Keratinocyte (primary cell): ENCODE results near the gene PLEKHO2. TPM values are rescaled to one million over a fixed set of nuclear protein-coding genes. Genes with fewer than 3 reads are reported as not detected.
A peak's percentile ranks its signal among the peaks of the same experiment; 100 is the strongest.

ENCODE experiments used
- DNase-seq: peaks from one replicate; pipeline ENCODE4 v3.0.0-alpha.2; 2011; ENCODE audit warnings: low read depth, missing footprints, low spot score
- FAIRE-seq: peaks from 2 replicates; lab custom pipeline; 2011; peaks lifted over from hg19 to GRCh38; lab: Jason Lieb, UNC
- H2AFZ ChIP-seq: 2 replicates; pipeline ENCODE4 v1.6.0; 2012; ENCODE audit warnings: low read length, control low read depth, inconsistent platforms; ENCODE audit not compliant: control insufficient read depth
- H3K27ac ChIP-seq: 2 replicates; pipeline ENCODE4 v1.5.1; 2011; ENCODE audit warnings: low read length; ENCODE audit not compliant: control insufficient read depth, insufficient read depth
- H3K27me3 ChIP-seq: 3 replicates; pipeline ENCODE4 v1.6.0; 2011; ENCODE audit warnings: low read length; ENCODE audit not compliant: control insufficient read depth, insufficient read depth; ENCODE audit errors: extremely low read depth
- H3K36me3 ChIP-seq, 2 experiments: 2 replicates in 1 of 2; 3 replicates in 1 of 2; pipeline ENCODE4 v1.5.1; 2011; ENCODE audit warnings: low read length in 2 of 2, mild to moderate bottlenecking in 1 of 2; ENCODE audit not compliant: control insufficient read depth in 2 of 2, insufficient read depth in 2 of 2; ENCODE audit errors: extremely low read depth in 1 of 2
- H3K4me1 ChIP-seq: 3 replicates; pipeline ENCODE4 v1.5.1; 2011; ENCODE audit warnings: low read length; ENCODE audit not compliant: control insufficient read depth, insufficient read depth; ENCODE audit errors: extremely low read depth
- H3K4me2 ChIP-seq: 3 replicates; pipeline ENCODE4 v1.6.0; 2011; ENCODE audit warnings: low read depth, low read length; ENCODE audit not compliant: control insufficient read depth, insufficient read depth; ENCODE audit errors: extremely low read depth
- H3K4me3 ChIP-seq, 3 experiments: fragments of 200-600 bp in 1 of 3; sonication (generic) in 1 of 3; 2 replicates in 2 of 3; 3 replicates in 1 of 3; pipeline ENCODE4 v1.5.1; 2011 to 2016; ENCODE audit warnings: low read length in 3 of 3, mild to moderate bottlenecking in 3 of 3, control low read depth in 2 of 3, inconsistent platforms in 1 of 3, low read depth in 1 of 3, mixed read lengths in 1 of 3, mixed run types in 1 of 3, moderate library complexity in 1 of 3; ENCODE audit not compliant: control insufficient read depth in 2 of 3, insufficient read depth in 2 of 3; ENCODE audit errors: extremely low read depth in 1 of 3
- H3K79me2 ChIP-seq: 2 replicates; pipeline ENCODE4 v1.6.0; 2012; ENCODE audit warnings: low read length; ENCODE audit not compliant: control insufficient read depth, insufficient read depth
- H3K9ac ChIP-seq: 3 replicates; pipeline ENCODE4 v1.6.0; 2011; ENCODE audit warnings: low read length; ENCODE audit not compliant: control insufficient read depth, insufficient read depth; ENCODE audit errors: extremely low read depth
- H3K9me1 ChIP-seq: 3 replicates; pipeline ENCODE4 v1.6.0; 2011; ENCODE audit warnings: low read length; ENCODE audit not compliant: control insufficient read depth, insufficient read depth; ENCODE audit errors: extremely low read depth
- H3K9me3 ChIP-seq: 2 replicates; pipeline ENCODE4 v1.5.1; 2012; ENCODE audit warnings: low read depth, low read length; ENCODE audit not compliant: control insufficient read depth
- H4K20me1 ChIP-seq: 3 replicates; pipeline ENCODE4 v1.6.0; 2011; ENCODE audit warnings: low read length; ENCODE audit not compliant: control insufficient read depth, insufficient read depth; ENCODE audit errors: extremely low read depth
- EZH2 ChIP-seq: IDR thresholded peaks from one replicate; pipeline ENCODE4 v1.6.1; 2012; ENCODE audit warnings: inconsistent platforms, mild to moderate bottlenecking, low read length, moderate library complexity
- dilution Hi-C: fragments of 300-500 bp; cut with MboI; formaldehyde crosslinking; loops from one replicate; pipeline ENCODE4 v1.7.0; 2020; ENCODE audit warnings: low sequenced_read_pairs; ENCODE audit not compliant: extremely low pct_ligation_motif_present
- polyA plus RNA-seq, 5 experiments: library from polyadenylated mRNA; depleted of rRNA in 3 of 5; stranded (reverse) in 3 of 5; stranded (forward) in 1 of 5; unstranded in 1 of 5; fragments of >200 nt; gene quantifications; 1 replicate in 1 of 5; 2 replicates in 3 of 5; 3 replicates in 1 of 5; pipeline versions ENCODE4 v1.2.1 to v1.2.3, GENCODE V29; 2011 to 2012; ENCODE audit warnings: missing spikeins in 2 of 5, low read depth in 1 of 5, low replicate concordance in 1 of 5
- TF ChIP-seq, protein P1 (sequence below), 3 experiments: IDR thresholded peaks in 1 of 3; conservative IDR thresholded peaks in 1 of 3; optimal IDR thresholded peaks in 1 of 3; 2 replicates in 2 of 3; 3 replicates in 1 of 3; pipeline versions ENCODE3 to v1.5.1; 2011; ENCODE audit warnings: low read length in 3 of 3, mild to moderate bottlenecking in 3 of 3, moderate library complexity in 2 of 3, control low read depth in 1 of 3, inconsistent platforms in 1 of 3; ENCODE audit not compliant: insufficient read depth in 2 of 3; ENCODE audit errors: extremely low read depth in 1 of 3

Gene PLEKHO2
- polyA plus RNA-seq, 1 donor (not counting 4 experiments of a cell fraction or from before 2014, with no cell fraction given) = 8.8 TPM

DNA sequence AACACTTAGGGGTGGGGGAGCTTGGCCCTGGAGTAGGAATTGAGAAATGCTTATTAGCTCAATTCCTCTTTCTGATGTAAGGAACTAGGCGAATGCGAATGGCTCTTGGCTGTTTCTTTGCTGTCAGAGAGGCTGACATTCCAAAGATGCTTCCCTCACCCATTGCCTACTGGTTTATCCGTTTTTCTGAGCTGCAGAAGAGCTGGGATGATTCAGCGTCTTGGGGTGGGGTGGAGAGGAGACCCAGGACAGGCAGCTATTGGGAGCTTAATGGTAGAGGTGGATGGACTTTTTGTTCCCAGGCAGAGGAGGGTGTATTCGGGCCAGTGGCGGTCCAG, 9.8 kb downstream of the PLEKHO2 start:
- Histone ChIP-seq H3K27me3 (no peaks in the 10 kb centered on the region), H3K9ac (no peak overlapping the region), H3K36me3 (peaks cover 10 to 28% of the 10 kb centered on the region in 2 experiments), H4K20me1 (no peaks in the 10 kb centered on the region), H3K4me2 (peak overlapping the region; percentile 51), H3K9me3 (no peaks in the 10 kb centered on the region), H3K79me2 (peaks cover 44% of the 10 kb centered on the region), H2AFZ (no peak overlapping the region), H3K9me1 (peaks cover 9% of the 10 kb centered on the region), H3K4me3 (no peak overlapping the region), H3K27ac (no peak overlapping the region), H3K4me1 (peaks cover 61% of the 10 kb centered on the region)
- DNase-seq = no peak
- TF ChIP-seq, protein P1, sequence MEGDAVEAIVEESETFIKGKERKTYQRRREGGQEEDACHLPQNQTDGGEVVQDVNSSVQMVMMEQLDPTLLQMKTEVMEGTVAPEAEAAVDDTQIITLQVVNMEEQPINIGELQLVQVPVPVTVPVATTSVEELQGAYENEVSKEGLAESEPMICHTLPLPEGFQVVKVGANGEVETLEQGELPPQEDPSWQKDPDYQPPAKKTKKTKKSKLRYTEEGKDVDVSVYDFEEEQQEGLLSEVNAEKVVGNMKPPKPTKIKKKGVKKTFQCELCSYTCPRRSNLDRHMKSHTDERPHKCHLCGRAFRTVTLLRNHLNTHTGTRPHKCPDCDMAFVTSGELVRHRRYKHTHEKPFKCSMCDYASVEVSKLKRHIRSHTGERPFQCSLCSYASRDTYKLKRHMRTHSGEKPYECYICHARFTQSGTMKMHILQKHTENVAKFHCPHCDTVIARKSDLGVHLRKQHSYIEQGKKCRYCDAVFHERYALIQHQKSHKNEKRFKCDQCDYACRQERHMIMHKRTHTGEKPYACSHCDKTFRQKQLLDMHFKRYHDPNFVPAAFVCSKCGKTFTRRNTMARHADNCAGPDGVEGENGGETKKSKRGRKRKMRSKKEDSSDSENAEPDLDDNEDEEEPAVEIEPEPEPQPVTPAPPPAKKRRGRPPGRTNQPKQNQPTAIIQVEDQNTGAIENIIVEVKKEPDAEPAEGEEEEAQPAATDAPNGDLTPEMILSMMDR (optimal IDR thresholded peaks at IDR 0.05 in 1 of 3, IDR thresholded peaks at IDR 0.05 in 1 of 3, conservative IDR thresholded peaks at IDR 0.05 in 1 of 3; ENCODE audit: extremely low read depth in 1 of 3, insufficient read depth in 2 of 3, low read length in 3 of 3) = no peak
- no peak for TF ChIP-seq EZH2
- FAIRE-seq = peak; percentile 92
- dilution Hi-C loops = no loop called here

DNA sequence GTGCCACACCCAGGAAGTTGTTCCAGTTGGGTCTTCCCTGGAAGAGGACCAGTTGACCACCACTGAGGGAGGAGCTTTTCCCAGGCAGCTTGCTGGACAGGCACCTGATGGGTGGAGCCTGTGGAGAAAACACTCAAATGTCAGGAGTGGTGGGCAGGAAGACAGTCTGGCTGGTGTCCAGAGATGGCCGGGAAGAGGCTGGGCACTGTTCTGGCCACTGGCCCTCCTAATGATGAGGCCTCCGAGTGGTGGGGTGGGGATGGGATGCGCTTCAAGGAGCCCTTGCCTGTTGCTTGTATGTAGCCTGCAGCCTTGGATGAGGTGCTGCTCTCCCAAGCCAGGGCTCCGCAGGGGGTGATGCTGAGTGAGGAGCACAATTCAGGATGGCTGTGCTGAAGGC, 12.3 kb downstream of the PLEKHO2 start:
- FAIRE-seq (no peak), DNase-seq (no peak)
- dilution Hi-C loops = no loop called here
- peaks cover 62% of the 10 kb centered on the region for H3K4me1 ChIP-seq
- peaks cover 10 to 35% of the 10 kb centered on the region in 2 experiments for H3K36me3 ChIP-seq
- TF ChIP-seq, protein P1 (optimal IDR thresholded peaks at IDR 0.05 in 1 of 3, IDR thresholded peaks at IDR 0.05 in 1 of 3, conservative IDR thresholded peaks at IDR 0.05 in 1 of 3; ENCODE audit: extremely low read depth in 1 of 3, insufficient read depth in 2 of 3, low read length in 3 of 3) = no peak
- no peak for TF ChIP-seq EZH2
- H3K27me3 ChIP-seq = no peaks in the 10 kb centered on the region
- no peaks in the 10 kb centered on the region for H3K9me3 ChIP-seq
- H3K4me3 ChIP-seq = no peak overlapping the region
- H3K79me2 ChIP-seq = peaks cover 50% of the 10 kb centered on the region
- peaks cover 10% of the 10 kb centered on the region for H3K9me1 ChIP-seq
- no peaks in the 10 kb centered on the region for H4K20me1 ChIP-seq
- H3K27ac ChIP-seq = no peak overlapping the region
- H2AFZ ChIP-seq = no peak overlapping the region
- H3K9ac ChIP-seq = no peak overlapping the region
- H3K4me2 ChIP-seq = no peak overlapping the region
